Thyroid gland (tissue), 4 donors: ENCODE measurements around the gene TC2N. TPM values are rescaled to one million over a fixed set of nuclear protein-coding genes. Genes with fewer than 3 reads are reported as not detected.

Experiments used
- DNase-seq, 2 donors: peaks; one replicate each; pipeline ENCODE4 v3.0.0-alpha.2; 2019
- H3K27ac ChIP-seq, 3 donors: fragments of 200-600 bp; sonication (generic); 1 replicate in 2 of 3; 2 replicates in 1 of 3; pipeline ENCODE4 v1.5.1; 2016 to 2019; ENCODE audit warnings: mild to moderate bottlenecking in 1 of 3, moderate library complexity in 1 of 3
- H3K27me3 ChIP-seq: fragments of 200-600 bp; sonication (generic); one replicate; pipeline ENCODE4 v1.5.1; 2019
- H3K36me3 ChIP-seq, 2 donors: fragments of 200-600 bp; sonication (generic); one replicate each; pipeline ENCODE4 v1.5.1; 2016 to 2019
- H3K4me1 ChIP-seq, 2 donors: fragments of 200-600 bp; sonication (generic); one replicate each; pipeline ENCODE4 v1.5.1; 2017 to 2019
- H3K4me3 ChIP-seq, 3 donors: fragments of 200-600 bp; sonication (generic); replicated peaks in 1 of 3; 1 replicate in 2 of 3; 2 replicates in 1 of 3; pipeline ENCODE4 v1.5.1; 2016; ENCODE audit warnings: mild to moderate bottlenecking in 1 of 3
- H3K9me3 ChIP-seq: fragments of 200-600 bp; sonication (generic); one replicate; pipeline ENCODE4 v1.5.1; 2017
- CTCF ChIP-seq, 6 experiments: fragments of 200-600 bp in 3 of 6; fragments of 450-650 bp in 3 of 6; sonication (generic) in 3 of 6; IDR thresholded peaks; one replicate each; pipeline ENCODE4 v1.5.1; 2016 to 2019; ENCODE audit warnings: antibody characterized with exemption in 6 of 6, mild to moderate bottlenecking in 2 of 6, inconsistent platforms in 1 of 6, moderate library complexity in 1 of 6
- POLR2A ChIP-seq, 2 donors: fragments of 450-650 bp; IDR thresholded peaks; one replicate each; pipeline ENCODE4 v1.6.1; 2017; ENCODE audit warnings: antibody characterized with exemption in 2 of 2, mild to moderate bottlenecking in 2 of 2, moderate library complexity in 1 of 2
- WGBS, 2 donors: methylation state at CpG; one replicate each; pipeline ENCODE4 v1.1.5; 2017; 5-methylcytosine and 5-hydroxymethylcytosine counted together
- intact Hi-C: fragments of 100-400 bp; cut with DNase I; formaldehyde crosslinking; loops from one replicate; pipeline ENCODE4 v1.15.1; 2023
- total RNA-seq, 4 donors: library from RNA; depleted of rRNA; stranded (reverse); fragments of >200 nt; gene quantifications; one replicate each; pipeline ENCODE4 v1.2.3, GENCODE V29; 2016

The TC2N gene
- total RNA-seq, 4 donors from 2014 or later = 57.5 to 102 (median 78.0) TPM

- Histone ChIP-seq H3K4me3 (no peak overlapping the region), H3K36me3 (no peaks in the 10 kb centered on the region), H3K9me3 (no peaks in the 10 kb centered on the region), H3K4me1 (no peaks in the 10 kb centered on the region), H3K27me3 (no peaks in the 10 kb centered on the region), H3K27ac (no peak overlapping the region)
- TF ChIP-seq POLR2A (IDR thresholded peaks at IDR 0.05) (no peak), CTCF (IDR thresholded peaks at IDR 0.05) (no peak)
- intact Hi-C loops = no loop called here
- 67 to 79% methylated on average over 4 of the region's 4 CpGs for WGBS, 2 donors
- no peak for DNase-seq
Measured at GRCh38 chr14:91844029-91844428, 23.3 kb downstream of the TC2N start.

- Histone ChIP-seq H3K4me1 (no peaks in the 10 kb centered on the region), H3K27ac (no peak overlapping the region), H3K9me3 (no peaks in the 10 kb centered on the region), H3K36me3 (no peaks in the 10 kb centered on the region), H3K27me3 (no peaks in the 10 kb centered on the region), H3K4me3 (no peak overlapping the region)
- TF ChIP-seq CTCF (IDR thresholded peaks at IDR 0.05) = no peak
- no peak for TF ChIP-seq POLR2A (IDR thresholded peaks at IDR 0.05)
- WGBS, 2 donors = 81% methylated on average over 4 of the region's 4 CpGs
- intact Hi-C loops = no loop called here
- no peak for DNase-seq
Measured at GRCh38 chr14:91843437-91843836, 23.9 kb downstream of the TC2N start.

GRCh38 chr14:91841065-91841464 lies 26.3 kb downstream of the TC2N start:
- no peak overlapping the region for H3K27ac ChIP-seq
- TF ChIP-seq POLR2A (IDR thresholded peaks at IDR 0.05) (no peak), CTCF (IDR thresholded peaks at IDR 0.05) (no peak)
- H3K27me3 ChIP-seq = no peaks in the 10 kb centered on the region

GRCh38 chr14:91839749-91840148 lies 27.6 kb downstream of the TC2N start:
- DNase-seq = no peak
- H3K27ac ChIP-seq = no peak overlapping the region
- peaks cover 3 to 5% of the 10 kb centered on the region in 2 donors for H3K4me1 ChIP-seq
- WGBS, 2 donors = 89 to 96% methylated on average over 1 of the region's 1 CpG
- no peaks in the 10 kb centered on the region for H3K9me3 ChIP-seq
- TF ChIP-seq POLR2A (IDR thresholded peaks at IDR 0.05) (no peak), CTCF (IDR thresholded peaks at IDR 0.05) (no peak)
- H3K27me3 ChIP-seq = no peaks in the 10 kb centered on the region
- H3K4me3 ChIP-seq = no peak overlapping the region
- intact Hi-C loops = no loop called here
- H3K36me3 ChIP-seq = no peaks in the 10 kb centered on the region

More at GRCh38 chr14:91841065-91841464, 26.3 kb downstream of the TC2N start:
- no peaks in the 10 kb centered on the region for H3K36me3 ChIP-seq
- peaks cover 3 to 5% of the 10 kb centered on the region in 2 donors for H3K4me1 ChIP-seq
- H3K4me3 ChIP-seq = no peak overlapping the region
- intact Hi-C loops = no loop called here
- H3K9me3 ChIP-seq = no peaks in the 10 kb centered on the region
- DNase-seq = no peak

GRCh38 chr14:91837076-91837475 lies 30.3 kb downstream of the TC2N start:
- intact Hi-C loops = no loop called here
- no peaks in the 10 kb centered on the region for H3K27me3 ChIP-seq
- no peaks in the 10 kb centered on the region for H3K36me3 ChIP-seq
- H3K27ac ChIP-seq = peak overlapping the region; percentile 55 to 93 (median 77)
- DNase-seq = peak; percentile 8 to 11
- WGBS, 2 donors = 62% methylated on average over 12 of the region's 12 CpGs
- peak overlapping the region in 2 of 3 donors; percentile 69 to 79 for H3K4me3 ChIP-seq
- no peaks in the 10 kb centered on the region for H3K9me3 ChIP-seq
- H3K4me1 ChIP-seq = peaks cover 7 to 10% of the 10 kb centered on the region in 2 donors
- TF ChIP-seq POLR2A (IDR thresholded peaks at IDR 0.05) (no peak), CTCF (IDR thresholded peaks at IDR 0.05) (no peak)
